Measurements from ENCODE around the gene HSD3B1.

HSD3B1 gene

GRCh38 chr1:119506941-119507340 is at the start of gene HSD3B1:
Gene HSD3B1 (plus strand): TSS chr1:119507210. CDS start chr1:119507477, 267 bp downstream.
- DNase-seq (ENCODE audit: low read depth in 2 of 2): no peak

GRCh38 chr1:119462964-119463363 is 44.0 kb upstream of the HSD3B1 start:
- DNase-seq (ENCODE audit: low read depth in 2 of 2): no peak
- TF ChIP-seq CTCF (IDR thresholded peaks at IDR 0.05; ENCODE audit: low read depth, low read length): no peak
- H3K4me3 ChIP-seq (replicated peaks in 1 of 2; ENCODE audit: low read depth in 2 of 2, low read length in 2 of 2): no peak overlapping the region

More at GRCh38 chr1:119506941-119507340, at the start of gene HSD3B1:
- no peak within 1 kb of the TSS for H3K4me3 ChIP-seq (replicated peaks in 1 of 2; ENCODE audit: low read depth in 2 of 2, low read length in 2 of 2)
- TF ChIP-seq CTCF (IDR thresholded peaks at IDR 0.05; ENCODE audit: low read depth, low read length): no peak

GRCh38 chr1:119463569-119463968 is 43.4 kb upstream of the HSD3B1 start:
- DNase-seq (ENCODE audit: low read depth in 2 of 2): no peak
- no peak for TF ChIP-seq CTCF (IDR thresholded peaks at IDR 0.05; ENCODE audit: low read depth, low read length)

GRCh38 chr1:119466445-119466844 is 40.6 kb upstream of the HSD3B1 start:
- no peak overlapping the region for H3K4me3 ChIP-seq (replicated peaks in 1 of 2; ENCODE audit: low read depth in 2 of 2, low read length in 2 of 2)
- DNase-seq (ENCODE audit: low read depth in 2 of 2): no peak
- no peak for TF ChIP-seq CTCF (IDR thresholded peaks at IDR 0.05; ENCODE audit: low read depth, low read length)

More at GRCh38 chr1:119463569-119463968, 43.4 kb upstream of the HSD3B1 start:
- H3K4me3 ChIP-seq (replicated peaks in 1 of 2; ENCODE audit: low read depth in 2 of 2, low read length in 2 of 2): no peak overlapping the region

- H3K4me3 ChIP-seq (replicated peaks in 1 of 2; ENCODE audit: low read depth in 2 of 2, low read length in 2 of 2): no peak overlapping the region
- DNase-seq (ENCODE audit: low read depth in 2 of 2): no peak
- TF ChIP-seq CTCF (IDR thresholded peaks at IDR 0.05; ENCODE audit: low read depth, low read length): no peak
Observed at GRCh38 chr1:119467219-119467618, 39.8 kb upstream of the HSD3B1 start.

- TF ChIP-seq CTCF (IDR thresholded peaks at IDR 0.05; ENCODE audit: low read depth, low read length): no peak
- DNase-seq (ENCODE audit: low read depth in 2 of 2): no peak
Observed at GRCh38 chr1:119467857-119468668, 38.9 kb upstream of the HSD3B1 start.

More at GRCh38 chr1:119467857-119468668, 38.9 kb upstream of the HSD3B1 start:
- no peak overlapping the region for H3K4me3 ChIP-seq (replicated peaks in 1 of 2; ENCODE audit: low read depth in 2 of 2, low read length in 2 of 2)
